ENCODE measurements around the gene PER3. TPM values are rescaled to one million over a fixed set of nuclear protein-coding genes. Genes with fewer than 3 reads are reported as not detected.
A peak's percentile ranks its signal among the peaks of the same experiment; 100 is the strongest.

The PER3 gene
- total and polyA plus RNA-seq, 2 donors (not counting 1 experiment from before 2014, with no cell fraction given): 2.4 to 5.8 TPM

DNA sequence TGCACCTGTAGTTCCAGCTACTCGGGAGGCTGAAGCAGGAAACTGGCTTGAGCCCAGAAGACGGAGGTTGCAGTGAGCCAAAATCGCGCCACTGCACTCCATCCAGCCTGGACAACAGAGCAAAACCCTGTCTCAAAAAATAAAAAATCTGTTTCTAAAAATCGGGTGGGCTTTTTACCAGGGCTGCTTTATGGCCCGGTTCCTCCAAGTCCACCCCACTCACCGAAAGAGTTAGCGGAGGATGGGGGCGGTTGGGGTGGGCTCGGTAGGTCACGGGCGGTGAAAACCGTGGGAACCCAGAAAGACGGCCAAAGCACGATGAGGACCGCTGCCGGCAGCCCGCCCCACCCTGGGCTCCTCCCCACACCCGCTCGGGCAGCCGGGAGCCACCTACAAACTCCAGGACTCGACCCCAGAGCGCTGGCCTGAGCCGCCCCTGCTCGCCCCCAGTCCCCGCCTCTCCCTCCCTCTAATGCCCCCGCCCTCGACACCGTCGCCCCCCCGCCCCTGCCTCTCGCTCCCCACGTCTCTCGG, 846 bp upstream of the PER3 start:
- Mint-ChIP-seq H3K9me3 (ENCODE audit: insufficient read depth) (no peaks in the 10 kb centered on the region), H3K27me3 (no peaks in the 10 kb centered on the region), H3K27ac (peak overlapping the region; percentile 41), H3K4me1 (peaks cover 21% of the 10 kb centered on the region), H3K4me3 (peak overlapping the region; percentile 80)
- ATAC-seq (ENCODE audit: low read depth) (peak; percentile 13), DNase-seq (peak; percentile 63)
- POLR2A ChIA-PET: interaction anchor here (1.7 kb wide), 1 partner anchor 12 kb away, joined by 5 read pairs; the partner anchor contains the start of gene VAMP3
- 11% methylated on average over 11 of the region's 34 CpGs for WGBS (ENCODE audit: insufficient coverage)
- TF ChIP-seq EZH2 (IDR thresholded peaks at IDR 0.05; ENCODE audit: borderline replicate concordance, insufficient read depth, low read depth, low read length, poor library complexity, severe bottlenecking): no peak
- TF ChIP-seq, protein P1, sequence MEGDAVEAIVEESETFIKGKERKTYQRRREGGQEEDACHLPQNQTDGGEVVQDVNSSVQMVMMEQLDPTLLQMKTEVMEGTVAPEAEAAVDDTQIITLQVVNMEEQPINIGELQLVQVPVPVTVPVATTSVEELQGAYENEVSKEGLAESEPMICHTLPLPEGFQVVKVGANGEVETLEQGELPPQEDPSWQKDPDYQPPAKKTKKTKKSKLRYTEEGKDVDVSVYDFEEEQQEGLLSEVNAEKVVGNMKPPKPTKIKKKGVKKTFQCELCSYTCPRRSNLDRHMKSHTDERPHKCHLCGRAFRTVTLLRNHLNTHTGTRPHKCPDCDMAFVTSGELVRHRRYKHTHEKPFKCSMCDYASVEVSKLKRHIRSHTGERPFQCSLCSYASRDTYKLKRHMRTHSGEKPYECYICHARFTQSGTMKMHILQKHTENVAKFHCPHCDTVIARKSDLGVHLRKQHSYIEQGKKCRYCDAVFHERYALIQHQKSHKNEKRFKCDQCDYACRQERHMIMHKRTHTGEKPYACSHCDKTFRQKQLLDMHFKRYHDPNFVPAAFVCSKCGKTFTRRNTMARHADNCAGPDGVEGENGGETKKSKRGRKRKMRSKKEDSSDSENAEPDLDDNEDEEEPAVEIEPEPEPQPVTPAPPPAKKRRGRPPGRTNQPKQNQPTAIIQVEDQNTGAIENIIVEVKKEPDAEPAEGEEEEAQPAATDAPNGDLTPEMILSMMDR (IDR thresholded peaks at IDR 0.05): no peak
- H4K20me1 ChIP-seq (ENCODE audit: control insufficient read depth, insufficient read depth, low read length, poor library complexity, severe bottlenecking): no peaks in the 10 kb centered on the region
- H3K27ac ChIP-seq (ENCODE audit: low read length in 2 of 2): peak overlapping the region in 1 of 2 donors; percentile 33
- peaks cover 5 to 16% of the 10 kb centered on the region in 2 experiments for H3K36me3 ChIP-seq (replicated peaks in 1 of 2; ENCODE audit: control extremely low read depth in 1 of 2, control insufficient read depth in 1 of 2, extremely low read depth in 1 of 2, insufficient read depth in 2 of 2, low read length in 1 of 2)
- H3K27me3 ChIP-seq (replicated peaks in 1 of 4; ENCODE audit: control extremely low read depth in 1 of 4, control insufficient read depth in 3 of 4, insufficient read depth in 4 of 4, low read length in 3 of 4): no peaks in the 10 kb centered on the region
- H3K9me3 ChIP-seq (ENCODE audit: control extremely low read depth in 1 of 3, control insufficient read depth in 2 of 3, insufficient read depth in 1 of 3, low read length in 2 of 3): peaks cover 0 to 7% (median 0%) of the 10 kb centered on the region in 3 donors
- H2AFZ ChIP-seq (ENCODE audit: insufficient read depth, low read depth, low read length, poor library complexity, severe bottlenecking): peak overlapping the region; percentile 81
- CTCF ChIA-PET: no interaction called here
- intact Hi-C loops (cut with micrococcal nuclease): loop anchor here (1.0 to 10.0 kb wide), 2 partner anchors 12 to 1788 kb away; partner anchors contain the start of genes NPHP4 and VAMP3
- no peaks in the 10 kb centered on the region for H3K79me2 ChIP-seq (ENCODE audit: control insufficient read depth, insufficient read depth, low read length)
- H3K4me1 ChIP-seq (ENCODE audit: control insufficient read depth in 2 of 2, insufficient read depth in 2 of 2, low read length in 2 of 2): peaks cover 8 to 22% of the 10 kb centered on the region in 2 donors
- peak overlapping the region; percentile 69 for H3K9ac ChIP-seq (ENCODE audit: low read length)
- peak overlapping the region in 4 of 5 experiments; percentile 26 to 69 (median 62) for H3K4me3 ChIP-seq (ENCODE audit: control extremely low read depth in 1 of 5, extremely low read depth in 1 of 5, insufficient read depth in 1 of 5, low read depth in 2 of 5, low read length in 4 of 5)
- H3K4me2 ChIP-seq (replicated peaks; ENCODE audit: low read depth, low read length, poor library complexity, severe bottlenecking): peak overlapping the region; percentile 90

DNA sequence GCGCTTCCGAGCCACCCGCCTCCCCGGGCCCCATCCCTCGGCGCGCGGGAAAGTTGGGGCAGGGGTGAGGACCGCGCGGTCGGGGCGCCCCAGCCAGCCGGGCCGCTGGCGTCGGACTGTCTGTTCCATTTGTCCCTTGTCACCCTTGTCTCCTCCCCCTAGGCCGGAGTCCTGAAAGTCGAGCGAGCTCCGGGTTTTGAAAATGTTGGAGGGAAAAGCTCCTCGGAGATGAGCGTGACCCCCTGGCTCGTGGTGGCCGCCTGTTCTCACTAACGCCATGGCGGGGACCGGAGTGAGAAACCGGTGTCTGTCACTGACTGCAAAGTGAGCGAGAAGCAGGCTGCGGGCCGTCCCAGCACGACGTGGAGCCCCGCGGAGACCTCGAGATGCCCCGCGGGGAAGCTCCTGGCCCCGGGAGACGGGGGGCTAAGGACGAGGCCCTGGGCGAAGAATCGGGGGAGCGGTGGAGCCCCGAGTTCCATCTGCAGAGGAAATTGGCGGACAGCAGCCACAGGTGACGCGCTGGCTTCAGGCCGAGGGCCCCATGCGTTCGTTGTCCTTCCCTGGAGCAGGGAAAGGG, 491 bp downstream of the PER3 start:
- H2AFZ ChIP-seq (ENCODE audit: insufficient read depth, low read depth, low read length, poor library complexity, severe bottlenecking): peak overlapping the region; percentile 81
- WGBS (ENCODE audit: insufficient coverage): 63% methylated on average over 35 of the region's 52 CpGs
- H3K4me3 Mint-ChIP-seq: peak overlapping the region; percentile 64
- peak overlapping the region in 2 of 5 experiments; percentile 37 to 45 for H3K4me3 ChIP-seq (ENCODE audit: control extremely low read depth in 1 of 5, extremely low read depth in 1 of 5, insufficient read depth in 1 of 5, low read depth in 2 of 5, low read length in 4 of 5)
- peak overlapping the region; percentile 68 for H3K27ac Mint-ChIP-seq
- intact Hi-C loops (cut with micrococcal nuclease): loop anchor here (10.0 kb wide), 1 partner anchor 1790 kb away; the partner anchor contains the start of gene NPHP4
- H4K20me1 ChIP-seq (ENCODE audit: control insufficient read depth, insufficient read depth, low read length, poor library complexity, severe bottlenecking): no peaks in the 10 kb centered on the region
- no peak for DNase-seq
- H3K4me2 ChIP-seq (replicated peaks; ENCODE audit: low read depth, low read length, poor library complexity, severe bottlenecking): peak overlapping the region; percentile 90
- CTCF ChIA-PET: interaction anchor here (2.6 kb wide), 1 partner anchor 33 kb away, joined by 9 read pairs; no protein-coding TSS in a partner anchor
- no peak for ATAC-seq (ENCODE audit: low read depth)
- peaks cover 8 to 22% of the 10 kb centered on the region in 2 donors for H3K4me1 ChIP-seq (ENCODE audit: control insufficient read depth in 2 of 2, insufficient read depth in 2 of 2, low read length in 2 of 2)
- peaks cover 21% of the 10 kb centered on the region for H3K4me1 Mint-ChIP-seq
- peaks cover 0 to 7% (median 1%) of the 10 kb centered on the region in 3 donors for H3K9me3 ChIP-seq (ENCODE audit: control extremely low read depth in 1 of 3, control insufficient read depth in 2 of 3, insufficient read depth in 1 of 3, low read length in 2 of 3)
- no peaks in the 10 kb centered on the region for H3K27me3 Mint-ChIP-seq
- no peaks in the 10 kb centered on the region for H3K9me3 Mint-ChIP-seq (ENCODE audit: insufficient read depth)
- H3K36me3 ChIP-seq (replicated peaks in 1 of 2; ENCODE audit: control extremely low read depth in 1 of 2, control insufficient read depth in 1 of 2, extremely low read depth in 1 of 2, insufficient read depth in 2 of 2, low read length in 1 of 2): peaks cover 5 to 15% of the 10 kb centered on the region in 2 experiments
- POLR2A ChIA-PET: interaction anchor here (1.7 kb wide), 1 partner anchor 13 kb away, joined by 5 read pairs; the partner anchor contains the start of gene VAMP3
- peak overlapping the region in 1 of 2 donors; percentile 65 for H3K27ac ChIP-seq (ENCODE audit: low read length in 2 of 2)
- no peaks in the 10 kb centered on the region for H3K27me3 ChIP-seq (replicated peaks in 1 of 4; ENCODE audit: control extremely low read depth in 1 of 4, control insufficient read depth in 3 of 4, insufficient read depth in 4 of 4, low read length in 3 of 4)
- H3K79me2 ChIP-seq (ENCODE audit: control insufficient read depth, insufficient read depth, low read length): no peaks in the 10 kb centered on the region
- TF ChIP-seq EZH2 (IDR thresholded peaks at IDR 0.05; ENCODE audit: borderline replicate concordance, insufficient read depth, low read depth, low read length, poor library complexity, severe bottlenecking): no peak
- TF ChIP-seq, protein P1 (IDR thresholded peaks at IDR 0.05): no peak
- peak overlapping the region; percentile 34 for H3K9ac ChIP-seq (ENCODE audit: low read length)
